ENCODE results near the gene SBSN. TPM values are rescaled to one million over a fixed set of nuclear protein-coding genes. Genes with fewer than 3 reads are reported as not detected.

Gene SBSN
- total and polyA plus RNA-seq, 9 of the 15 experiments (the other 6 are each of a cell fraction or from before 2014, with no cell fraction given) = 0.05 TPM; not detected in 8

GRCh38 chr19:35539314-35539713 lies 11.2 kb upstream of the SBSN start (continued):
- no peak for TF ChIP-seq SUPT5H (IDR thresholded peaks at IDR 0.05)
- no peak for TF ChIP-seq ZNF121 (CRISPR knock-in tag; conservative IDR thresholded peaks at IDR 0.05)
- TF ChIP-seq ZNF586 (CRISPR knock-in tag; conservative IDR thresholded peaks at IDR 0.05) = no peak
- no peak for TF ChIP-seq KLF13 (tag; IDR thresholded peaks at IDR 0.05; ENCODE audit: borderline replicate concordance, low read depth)
- TF ChIP-seq, protein P1, sequence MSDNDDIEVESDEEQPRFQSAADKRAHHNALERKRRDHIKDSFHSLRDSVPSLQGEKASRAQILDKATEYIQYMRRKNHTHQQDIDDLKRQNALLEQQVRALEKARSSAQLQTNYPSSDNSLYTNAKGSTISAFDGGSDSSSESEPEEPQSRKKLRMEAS (CRISPR knock-in tag; IDR thresholded peaks at IDR 0.05) = no peak
- TF ChIP-seq SRF (CRISPR knock-in tag; IDR thresholded peaks at IDR 0.05) = no peak
- TF ChIP-seq ZNF431 (CRISPR knock-in tag; IDR thresholded peaks at IDR 0.05) = no peak
- no peak for TF ChIP-seq L3MBTL2 (IDR thresholded peaks at IDR 0.05)
- no peak for TF ChIP-seq CBFB (CRISPR knock-in tag; IDR thresholded peaks at IDR 0.05)
- no peak for TF ChIP-seq MYC (IDR thresholded peaks at IDR 0.05; ENCODE audit: low read depth, low read length)
- TF ChIP-seq MYC (CRISPR knock-in tag; IDR thresholded peaks at IDR 0.05; ENCODE audit: borderline replicate concordance, low read depth) = no peak

- ChIA-PET CTCF (ENCODE audit: low intra/inter-chr PET ratio) (no interaction called here), POLR2A (interaction anchor here (0.7 kb wide), 1 partner anchor 264 kb away, joined by 3 read pairs; no protein-coding TSS in a partner anchor)
- no peaks in the 10 kb centered on the region for H3K9me1 ChIP-seq (ENCODE audit: control insufficient read depth, insufficient read depth, low read length)
- no peaks in the 10 kb centered on the region for H3K79me2 ChIP-seq (ENCODE audit: control insufficient read depth, insufficient read depth, low read length)
- FAIRE-seq (no peak), ATAC-seq (no peak), DNase-seq (ENCODE audit: extremely low read depth in 1 of 4, low spot score in 3 of 4) (no peak)
- in situ Hi-C loops (cut with MboI) (no loop called here), intact Hi-C loops (cut with micrococcal nuclease) (no loop called here)
- no peak overlapping the region for H3K4me2 ChIP-seq (ENCODE audit: insufficient read depth, low read length)
- peaks cover 3 to 16% of the 10 kb centered on the region in 2 experiments; a peak in 3 of 5 replicates for H3K4me1 ChIP-seq (replicated peaks in 1 of 2; ENCODE audit: control insufficient read depth in 2 of 2, insufficient read depth in 2 of 2, low read length in 2 of 2)
- H3K36me3 ChIP-seq (ENCODE audit: control insufficient read depth, insufficient read depth, low read length) = no peaks in the 10 kb centered on the region
- no peak overlapping the region for H3K4me3 ChIP-seq
- no peak overlapping the region for H3K27ac ChIP-seq (ENCODE audit: extremely low read depth, low read depth, low read length)
- BruUV-seq (replicated peaks) = no TSS peak
- H2AFZ ChIP-seq (ENCODE audit: low read depth, low read length) = no peak overlapping the region
- no peaks in the 10 kb centered on the region; the same call in none of the 2 replicates for H4K20me1 ChIP-seq (replicated peaks; ENCODE audit: control insufficient read depth, insufficient read depth, low read length)
- TF ChIP-seq ETV5 (CRISPR knock-in tag; IDR thresholded peaks at IDR 0.05; ENCODE audit: low read depth) (no peak), SRSF1 (IDR thresholded peaks at IDR 0.05; ENCODE audit: low read depth, low read length) (no peak), ZNF431 (CRISPR knock-in tag; IDR thresholded peaks at IDR 0.05) (no peak)
- TF ChIP-seq, protein P2, sequence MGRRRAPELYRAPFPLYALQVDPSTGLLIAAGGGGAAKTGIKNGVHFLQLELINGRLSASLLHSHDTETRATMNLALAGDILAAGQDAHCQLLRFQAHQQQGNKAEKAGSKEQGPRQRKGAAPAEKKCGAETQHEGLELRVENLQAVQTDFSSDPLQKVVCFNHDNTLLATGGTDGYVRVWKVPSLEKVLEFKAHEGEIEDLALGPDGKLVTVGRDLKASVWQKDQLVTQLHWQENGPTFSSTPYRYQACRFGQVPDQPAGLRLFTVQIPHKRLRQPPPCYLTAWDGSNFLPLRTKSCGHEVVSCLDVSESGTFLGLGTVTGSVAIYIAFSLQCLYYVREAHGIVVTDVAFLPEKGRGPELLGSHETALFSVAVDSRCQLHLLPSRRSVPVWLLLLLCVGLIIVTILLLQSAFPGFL (CRISPR knock-in tag; IDR thresholded peaks at IDR 0.05) = no peak
- no peak overlapping the region for H3K9ac ChIP-seq (ENCODE audit: insufficient read depth in 1 of 2, low read depth in 2 of 2, low read length in 2 of 2)
- H3K9me3 ChIP-seq (replicated peaks; ENCODE audit: control insufficient read depth, insufficient read depth, low read depth, low read length) = no peaks in the 10 kb centered on the region
- H3K27me3 ChIP-seq (ENCODE audit: control insufficient read depth in 2 of 2, insufficient read depth in 2 of 2, low read length in 2 of 2) = peaks cover 24 to 56% of the 10 kb centered on the region in 2 experiments; a peak in 4 of 5 replicates
- 23% methylated on average over 10 of the region's 10 CpGs for WGBS (ENCODE audit: insufficient coverage, low coverage, missing lambda C conversion rate)
Observed at GRCh38 chr19:35534803-35535480, 6.8 kb upstream of the SBSN start.

Measured in K562 (cell line).